Pancreas (tissue), 10 donors: Measurements from ENCODE around the gene BICRA. TPM values are rescaled to one million over a fixed set of nuclear protein-coding genes. Genes with fewer than 3 reads are reported as not detected.

Experiments used
- ATAC-seq, 4 donors: fragments of 200-7000 bp; cut with Tn5 transposase; one replicate each; pipeline versions ENCODE4 v1.8.0 to v1.9.1; 2020; ENCODE audit warnings: mild to moderate bottlenecking in 4 of 4, moderate library complexity in 4 of 4
- DNase-seq, 6 donors: peaks; one replicate each; pipeline ENCODE4 v3.0.0-alpha.2; 2020
- FAIRE-seq: peaks from 2 replicates; lab custom pipeline; 2012; peaks lifted over from hg19 to GRCh38; lab: Jason Lieb, UNC
- H3K27ac ChIP-seq, 4 donors: fragments of 200-600 bp; sonication (generic); 1 replicate in 3 of 4; 2 replicates in 1 of 4; pipeline versions ENCODE4 v1.5.0 to v1.8.0; 2020
- H3K27me3 ChIP-seq, 4 donors: fragments of 200-600 bp; one replicate each; pipeline ENCODE4 v1.8.0; 2021
- H3K36me3 ChIP-seq, 3 donors: fragments of 200-600 bp; sonication (generic) in 1 of 3; one replicate each; pipeline versions ENCODE4 v1.5.0 to v1.8.0; 2020 to 2021
- H3K4me1 ChIP-seq, 3 donors: fragments of 200-600 bp; one replicate each; pipeline ENCODE4 v1.8.0; 2021
- H3K4me3 ChIP-seq, 4 donors: fragments of 200-600 bp; sonication (generic) in 2 of 4; one replicate each; pipeline versions ENCODE4 v1.5.0 to v1.8.0; 2020 to 2021
- H3K9me3 ChIP-seq, 4 donors: fragments of 200-600 bp; one replicate each; pipeline ENCODE4 v1.8.0; 2021
- CTCF ChIP-seq, 4 donors: fragments of 200-600 bp; sonication (generic) in 3 of 4; IDR thresholded peaks; one replicate each; pipeline versions ENCODE4 v1.5.0 to v1.8.0; 2021; ENCODE audit warnings: antibody characterized with exemption in 4 of 4
- WGBS, 2 donors: extraction: QIAGEN DNeasy Blood & Tissue Kit; methylation state at CpG; one replicate each; pipeline ENCODE4 v1.1.7; 2013; 5-methylcytosine and 5-hydroxymethylcytosine counted together
- intact Hi-C, 3 donors: fragments of 100-400 bp; cut with DNase I; formaldehyde crosslinking; loops; one replicate each; pipeline versions ENCODE4 v1.11.1 to v1.14.2; 2022
- polyA plus RNA-seq, 2 donors: library from polyadenylated mRNA; stranded (reverse); fragments of 200-250 nt; gene quantifications; one replicate each; pipeline ENCODE4 v1.2.3, GENCODE V29; 2013
- total RNA-seq, 6 donors: library from RNA; stranded (reverse); fragmentation: NEBNext Ultra II Directional in 4 of 6; extraction: Animal tissue kit (Norgen Biotek cat#: 25700) in 4 of 6; gene quantifications; one replicate each; pipeline versions ENCODE4 v1.2.1 to v1.2.4, GENCODE V29; 2021 to 2023
- donor health status: healthy with polysubstance abuse.
- donor health status: DM: no; HTN: no; CAD: no; lungs with moderate emphysema.
- donor health status: DM: no; HTN: no; CAD: no.
- donor health status: control.
- donor health status: control.
- donor health status: Bipolar disorder and iron deficiency.
- donor health status: DM: yes; HTN: yes; CAD: no.
- donor health status: DM: no; HTN: no; CAD: no.
- donor health status: DM: no; HTN: no; CAD: no.
- donor health status: DM: yes; HTN: yes; CAD: no.

BICRA gene
- total and polyA plus RNA-seq, 8 donors = 2.7 to 10.4 (median 5.9) TPM

GRCh38 chr19:47646924-47647323 lies 38.0 kb downstream of the BICRA start:
- no peaks in the 10 kb centered on the region for H3K9me3 ChIP-seq
- no peak overlapping the region for H3K27ac ChIP-seq
- H3K4me3 ChIP-seq = no peak overlapping the region
- DNase-seq (no peak), FAIRE-seq (no peak), ATAC-seq (no peak)
- no peaks in the 10 kb centered on the region for H3K27me3 ChIP-seq
- 97 to 99% methylated on average over 7 of the region's 7 CpGs for WGBS, 2 donors
- intact Hi-C loops = no loop called here
- no peaks in the 10 kb centered on the region for H3K4me1 ChIP-seq
- H3K36me3 ChIP-seq = no peaks in the 10 kb centered on the region
- no peak for TF ChIP-seq CTCF (IDR thresholded peaks at IDR 0.05)

GRCh38 chr19:47649588-47649987 lies 40.7 kb downstream of the BICRA start:
- no peaks in the 10 kb centered on the region for H3K27me3 ChIP-seq
- FAIRE-seq = no peak
- H3K4me1 ChIP-seq = no peaks in the 10 kb centered on the region
- no peak for TF ChIP-seq CTCF (IDR thresholded peaks at IDR 0.05)
- H3K9me3 ChIP-seq = no peaks in the 10 kb centered on the region
- H3K36me3 ChIP-seq = no peaks in the 10 kb centered on the region
- no peak overlapping the region for H3K4me3 ChIP-seq
- 93 to 97% methylated on average over 1 of the region's 1 CpG for WGBS, 2 donors
- DNase-seq = no peak
- no peak for ATAC-seq
- intact Hi-C loops = no loop called here
- H3K27ac ChIP-seq = no peak overlapping the region

- Histone ChIP-seq H3K27me3 (no peaks in the 10 kb centered on the region), H3K4me3 (no peak overlapping the region), H3K36me3 (no peaks in the 10 kb centered on the region), H3K9me3 (no peaks in the 10 kb centered on the region), H3K27ac (no peak overlapping the region), H3K4me1 (no peaks in the 10 kb centered on the region)
- intact Hi-C loops = no loop called here
- peak in 1 of 6 donors; percentile 23 for DNase-seq
- FAIRE-seq = no peak
- no peak for TF ChIP-seq CTCF (IDR thresholded peaks at IDR 0.05)
- no peak for ATAC-seq
- 96 to 99% methylated on average over 7 of the region's 7 CpGs for WGBS, 2 donors
Observed at GRCh38 chr19:47650700-47651099, 41.8 kb downstream of the BICRA start.

GRCh38 chr19:47651132-47651531 lies 42.2 kb downstream of the BICRA start:
- DNase-seq (peak in 1 of 6 donors; percentile 32), FAIRE-seq (no peak), ATAC-seq (no peak)
- WGBS, 2 donors = 93% methylated on average over 12 of the region's 12 CpGs
- Histone ChIP-seq H3K27ac (no peak overlapping the region), H3K27me3 (no peaks in the 10 kb centered on the region), H3K4me1 (no peaks in the 10 kb centered on the region), H3K36me3 (no peaks in the 10 kb centered on the region), H3K9me3 (no peaks in the 10 kb centered on the region), H3K4me3 (no peak overlapping the region)
- no peak for TF ChIP-seq CTCF (IDR thresholded peaks at IDR 0.05)
- intact Hi-C loops = no loop called here

GRCh38 chr19:47651691-47652090 lies 42.8 kb downstream of the BICRA start:
- Histone ChIP-seq H3K27me3 (no peaks in the 10 kb centered on the region), H3K9me3 (no peaks in the 10 kb centered on the region), H3K4me3 (no peak overlapping the region), H3K27ac (no peak overlapping the region), H3K4me1 (no peaks in the 10 kb centered on the region), H3K36me3 (no peaks in the 10 kb centered on the region)
- intact Hi-C loops = no loop called here
- no peak for TF ChIP-seq CTCF (IDR thresholded peaks at IDR 0.05)
- no peak for ATAC-seq
- WGBS, 2 donors = 88 to 95% methylated on average over 9 of the region's 9 CpGs
- FAIRE-seq = no peak
- peak in 1 of 6 donors; percentile 21 for DNase-seq
